C4-2B (cell line): ENCODE results near the gene PRIMPOL.

Source experiments
- CTCF ChIP-seq: fragments of 450-650 bp; conservative IDR thresholded peaks from 2 replicates; pipeline ENCODE4 v1.5.1; 2017; ENCODE audit warnings: mild to moderate bottlenecking
- ZFX ChIP-seq: fragments of 450-650 bp; IDR thresholded peaks from 2 replicates; pipeline ENCODE4 v1.6.1; 2017

- no peak for TF ChIP-seq CTCF
- no peak for TF ChIP-seq ZFX
Measured at GRCh38 chr4:184712322-184712721, 62.8 kb downstream of the PRIMPOL start.
